HG03064 (cell line): ENCODE results near the gene ALLC.

ENCODE experiments used
- ATAC-seq: cut with Tn5 transposase; IDR thresholded peaks from one replicate; pipeline ENCODE4 v1.9.1; 2021; ENCODE audit warnings: low read depth; ENCODE audit not compliant: unreplicated experiment

ALLC gene

GRCh38 chr2:3639015-3639630 is 18.9 kb upstream of the ALLC start:
- ATAC-seq, result no peak

- no peak for ATAC-seq
These were observed 18.3 kb upstream of the ALLC start for GRCh38 chr2:3639653-3640052.

GRCh38 chr2:3641181-3641580 is 16.8 kb upstream of the ALLC start:
- no peak for ATAC-seq

GRCh38 chr2:3641841-3642421 is 16.1 kb upstream of the ALLC start:
- ATAC-seq, result no peak

GRCh38 chr2:3642521-3643215 is 15.3 kb upstream of the ALLC start:
- ATAC-seq, result no peak

- no peak for ATAC-seq
These were observed 14.4 kb upstream of the ALLC start for GRCh38 chr2:3643371-3644245.

GRCh38 chr2:3644246-3644525 is 13.8 kb upstream of the ALLC start:
- peak; percentile 82 for ATAC-seq

- no peak for ATAC-seq
These were observed 13.0 kb upstream of the ALLC start for GRCh38 chr2:3644891-3645605.

GRCh38 chr2:3645745-3646389 is 12.1 kb upstream of the ALLC start:
- ATAC-seq, result no peak

- no peak for ATAC-seq
These were observed 11.6 kb upstream of the ALLC start for GRCh38 chr2:3646446-3646845.

GRCh38 chr2:3647246-3647645 is 10.8 kb upstream of the ALLC start:
- no peak for ATAC-seq

GRCh38 chr2:3647831-3648651 is 10.0 kb upstream of the ALLC start:
- ATAC-seq, result no peak

GRCh38 chr2:3648652-3649177 is 9.3 kb upstream of the ALLC start:
- ATAC-seq, result no peak

GRCh38 chr2:3649581-3649980 is 8.4 kb upstream of the ALLC start:
- ATAC-seq, result no peak

- no peak for ATAC-seq
These were observed 7.7 kb upstream of the ALLC start for GRCh38 chr2:3650140-3650920.

- ATAC-seq, result peak; percentile 82
These were observed 6.0 kb upstream of the ALLC start for GRCh38 chr2:3651691-3652648.

- ATAC-seq, result no peak
These were observed 4.9 kb upstream of the ALLC start for GRCh38 chr2:3652896-3653625.
